GM18508 (cell line): Measurements from ENCODE around the gene WNT2.

ENCODE experiments used
- ATAC-seq: cut with Tn5 transposase; IDR thresholded peaks from one replicate; pipeline ENCODE4 v1.9.1; 2021; ENCODE audit warnings: moderate number of reproducible peaks; ENCODE audit not compliant: insufficient read depth, unreplicated experiment

Gene WNT2

GRCh38 chr7:117322741-117323304, at the start of gene WNT2:
WNT2 (minus strand) TSS chr7:117323058; CDS start chr7:117322989, 69 bp downstream.
- ATAC-seq = no peak

GRCh38 chr7:117372073-117372472, 49.2 kb upstream of the WNT2 start:
- ATAC-seq = no peak

GRCh38 chr7:117364339-117365080, 41.7 kb upstream of the WNT2 start:
- ATAC-seq = no peak

GRCh38 chr7:117362294-117362888, 39.5 kb upstream of the WNT2 start:
- no peak for ATAC-seq

GRCh38 chr7:117350027-117350426, 27.2 kb upstream of the WNT2 start:
- no peak for ATAC-seq

GRCh38 chr7:117349570-117349969, 26.7 kb upstream of the WNT2 start:
- no peak for ATAC-seq

GRCh38 chr7:117347962-117348672, 25.3 kb upstream of the WNT2 start:
- ATAC-seq = peak; percentile 85

- ATAC-seq = no peak
These were observed 24.6 kb upstream of the WNT2 start for GRCh38 chr7:117347480-117347879.

- ATAC-seq = no peak
These were observed 23.3 kb upstream of the WNT2 start for GRCh38 chr7:117346161-117346560.

- no peak for ATAC-seq
These were observed 15.2 kb upstream of the WNT2 start for GRCh38 chr7:117338020-117338419.

GRCh38 chr7:117333168-117333567, 10.3 kb upstream of the WNT2 start:
- ATAC-seq = no peak

- no peak for ATAC-seq
These were observed 9.2 kb upstream of the WNT2 start for GRCh38 chr7:117332031-117332430.

- no peak for ATAC-seq
These were observed 3.0 kb upstream of the WNT2 start for GRCh38 chr7:117325836-117326235.

- no peak for ATAC-seq
These were observed 2.1 kb upstream of the WNT2 start for GRCh38 chr7:117324960-117325359.

GRCh38 chr7:117323851-117324711, 1.2 kb upstream of the WNT2 start:
- no peak for ATAC-seq

- ATAC-seq = no peak
These were observed 520 bp upstream of the WNT2 start for GRCh38 chr7:117323305-117323850.

- no peak for ATAC-seq
These were observed 2.3 kb downstream of the WNT2 start for GRCh38 chr7:117320523-117320922.

- no peak for ATAC-seq
These were observed 3.7 kb downstream of the WNT2 start for GRCh38 chr7:117319181-117319580.

GRCh38 chr7:117313582-117313981, 9.3 kb downstream of the WNT2 start:
- ATAC-seq = no peak
